Astrocyte (in vitro differentiated cells and primary cell): ENCODE data around the gene UNC5C. TPM values are rescaled to one million over a fixed set of nuclear protein-coding genes. Genes with fewer than 3 reads are reported as not detected.

Experiments
- DNase-seq: peaks from one replicate; pipeline ENCODE4 v3.0.0-alpha.2; 2010; ENCODE audit warnings: low read depth
- FAIRE-seq: peaks from 2 replicates; lab custom pipeline; 2011; peaks lifted over from hg19 to GRCh38; lab: Jason Lieb, UNC
- H2AFZ ChIP-seq: 2 replicates; pipeline ENCODE4 v1.6.0; 2012; ENCODE audit warnings: low read depth, low read length, inconsistent platforms
- H3K27ac ChIP-seq: 2 replicates; pipeline ENCODE4 v1.5.1; 2011; ENCODE audit warnings: low read depth, low read length, inconsistent platforms
- H3K27me3 ChIP-seq: 2 replicates; pipeline ENCODE4 v1.6.0; 2011; ENCODE audit warnings: low read length, inconsistent platforms; ENCODE audit not compliant: insufficient read depth
- H3K36me3 ChIP-seq: 2 replicates; pipeline ENCODE4 v1.5.1; 2011; ENCODE audit warnings: low read length, inconsistent platforms; ENCODE audit not compliant: insufficient read depth
- H3K4me1 ChIP-seq: 2 replicates; pipeline ENCODE4 v1.5.1; 2011; ENCODE audit warnings: low read length, inconsistent platforms; ENCODE audit not compliant: insufficient read depth
- H3K4me2 ChIP-seq: 2 replicates; pipeline ENCODE4 v1.6.0; 2012; ENCODE audit warnings: low read length, inconsistent platforms
- H3K4me3 ChIP-seq: 2 replicates; pipeline ENCODE4 v1.5.1; 2011; ENCODE audit warnings: low read depth, mild to moderate bottlenecking, low read length, inconsistent platforms; ENCODE audit not compliant: insufficient read depth
- H3K79me2 ChIP-seq: 2 replicates; pipeline ENCODE4 v1.6.0; 2012; ENCODE audit warnings: mild to moderate bottlenecking, low read length, inconsistent platforms; ENCODE audit not compliant: insufficient read depth
- H3K9ac ChIP-seq: 2 replicates; pipeline ENCODE4 v1.6.0; 2012; ENCODE audit warnings: mild to moderate bottlenecking, low read length, inconsistent platforms
- H3K9me3 ChIP-seq: 2 replicates; pipeline ENCODE4 v1.5.1; 2012; ENCODE audit warnings: low read depth, mild to moderate bottlenecking, low read length, inconsistent platforms; ENCODE audit not compliant: insufficient read depth
- H4K20me1 ChIP-seq: 2 replicates; pipeline ENCODE4 v1.6.0; 2012; ENCODE audit warnings: low read length, inconsistent platforms; ENCODE audit not compliant: insufficient read depth
- H3K27ac Mint-ChIP-seq: one replicate; pipeline ENCODE4 v1.8.0; 2021; ENCODE audit warnings: mild to moderate bottlenecking, mixed read lengths; ENCODE audit not compliant: unreplicated experiment
- H3K27me3 Mint-ChIP-seq: one replicate; pipeline ENCODE4 v1.8.0; 2021; ENCODE audit warnings: low read depth, mixed read lengths; ENCODE audit not compliant: unreplicated experiment
- H3K36me3 Mint-ChIP-seq: one replicate; pipeline ENCODE4 v1.8.0; 2021; ENCODE audit warnings: low read depth, mixed read lengths; ENCODE audit not compliant: unreplicated experiment
- H3K4me1 Mint-ChIP-seq: one replicate; pipeline ENCODE4 v1.8.0; 2021; ENCODE audit warnings: low read depth, mixed read lengths; ENCODE audit not compliant: unreplicated experiment
- H3K4me3 Mint-ChIP-seq: one replicate; pipeline ENCODE4 v1.8.0; 2021; ENCODE audit warnings: mild to moderate bottlenecking, moderate library complexity, mixed read lengths; ENCODE audit not compliant: unreplicated experiment
- H3K9me3 Mint-ChIP-seq: one replicate; pipeline ENCODE4 v1.8.0; 2021; ENCODE audit warnings: mild to moderate bottlenecking, mixed read lengths; ENCODE audit not compliant: unreplicated experiment
- EZH2 ChIP-seq: IDR thresholded peaks from 2 replicates; pipeline ENCODE4 v1.6.1; 2012; ENCODE audit warnings: mild to moderate bottlenecking, low read length, inconsistent platforms; ENCODE audit not compliant: insufficient read depth
- total RNA-seq: library from RNA; stranded (reverse); gene quantifications from 2 replicates; pipeline ENCODE4 v1.2.1, GENCODE V29; 2021
- TF ChIP-seq, protein P1 (sequence below): IDR thresholded peaks from 2 replicates; pipeline ENCODE4 v1.5.1; 2011; ENCODE audit warnings: low read depth, mild to moderate bottlenecking, inconsistent platforms, low read length, moderate library complexity; ENCODE audit not compliant: insufficient read depth

Gene UNC5C
- total RNA-seq, 1 donor from 2014 or later: 3.1 TPM

DNA sequence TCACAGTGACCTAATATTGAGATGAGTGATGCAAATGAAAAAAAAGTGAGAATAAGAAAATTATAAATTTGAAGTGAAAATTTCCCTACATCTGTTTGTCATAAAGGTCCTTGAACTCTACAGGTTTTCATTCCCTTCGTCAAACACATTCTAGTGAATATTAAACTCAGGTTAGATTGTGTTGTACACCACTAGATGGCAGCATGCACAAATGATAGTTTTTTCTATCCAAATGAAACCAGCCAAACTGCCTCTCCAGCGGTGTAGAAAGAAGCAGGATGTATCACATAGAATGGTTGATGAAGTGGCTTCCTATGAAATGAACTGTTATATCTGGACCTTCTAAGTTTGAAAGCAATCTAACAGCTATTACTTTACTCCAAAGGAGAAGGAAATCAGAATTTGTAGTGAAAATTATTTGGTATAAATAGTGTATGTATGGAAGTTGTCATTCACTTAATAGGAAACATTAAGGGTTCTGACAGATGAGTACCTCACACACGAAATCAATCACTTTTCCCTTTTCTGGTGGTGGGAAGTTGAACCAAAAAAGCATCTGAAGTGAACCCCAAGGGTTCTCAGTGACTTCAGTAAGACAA is 382.7 kb downstream of the UNC5C start:
- Histone ChIP-seq H3K36me3 (no peaks in the 10 kb centered on the region), H4K20me1 (no peaks in the 10 kb centered on the region), H2AFZ (no peak overlapping the region), H3K4me1 (no peaks in the 10 kb centered on the region), H3K27me3 (no peaks in the 10 kb centered on the region), H3K4me3 (no peak overlapping the region), H3K9me3 (no peaks in the 10 kb centered on the region), H3K4me2 (no peak overlapping the region), H3K79me2 (no peaks in the 10 kb centered on the region), H3K9ac (no peak overlapping the region), H3K27ac (no peak overlapping the region)
- H3K4me3 Mint-ChIP-seq: no peak overlapping the region
- FAIRE-seq (peak; percentile 98), DNase-seq (peak; percentile 50)
- no peak overlapping the region for H3K27ac Mint-ChIP-seq
- no peak for TF ChIP-seq EZH2
- TF ChIP-seq, protein P1, sequence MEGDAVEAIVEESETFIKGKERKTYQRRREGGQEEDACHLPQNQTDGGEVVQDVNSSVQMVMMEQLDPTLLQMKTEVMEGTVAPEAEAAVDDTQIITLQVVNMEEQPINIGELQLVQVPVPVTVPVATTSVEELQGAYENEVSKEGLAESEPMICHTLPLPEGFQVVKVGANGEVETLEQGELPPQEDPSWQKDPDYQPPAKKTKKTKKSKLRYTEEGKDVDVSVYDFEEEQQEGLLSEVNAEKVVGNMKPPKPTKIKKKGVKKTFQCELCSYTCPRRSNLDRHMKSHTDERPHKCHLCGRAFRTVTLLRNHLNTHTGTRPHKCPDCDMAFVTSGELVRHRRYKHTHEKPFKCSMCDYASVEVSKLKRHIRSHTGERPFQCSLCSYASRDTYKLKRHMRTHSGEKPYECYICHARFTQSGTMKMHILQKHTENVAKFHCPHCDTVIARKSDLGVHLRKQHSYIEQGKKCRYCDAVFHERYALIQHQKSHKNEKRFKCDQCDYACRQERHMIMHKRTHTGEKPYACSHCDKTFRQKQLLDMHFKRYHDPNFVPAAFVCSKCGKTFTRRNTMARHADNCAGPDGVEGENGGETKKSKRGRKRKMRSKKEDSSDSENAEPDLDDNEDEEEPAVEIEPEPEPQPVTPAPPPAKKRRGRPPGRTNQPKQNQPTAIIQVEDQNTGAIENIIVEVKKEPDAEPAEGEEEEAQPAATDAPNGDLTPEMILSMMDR: peak; percentile 66
- H3K27me3 Mint-ChIP-seq: no peaks in the 10 kb centered on the region
- H3K4me1 Mint-ChIP-seq: no peaks in the 10 kb centered on the region
- peaks cover 7% of the 10 kb centered on the region for H3K36me3 Mint-ChIP-seq
- no peaks in the 10 kb centered on the region for H3K9me3 Mint-ChIP-seq

GRCh38 chr4:95162867-95163266 is 385.9 kb downstream of the UNC5C start:
- TF ChIP-seq, protein P1: no peak
- TF ChIP-seq EZH2: no peak
- no peak overlapping the region for H2AFZ ChIP-seq
- DNase-seq (no peak), FAIRE-seq (no peak)
- H3K36me3 ChIP-seq: no peaks in the 10 kb centered on the region
- H3K27ac Mint-ChIP-seq: no peak overlapping the region
- peaks cover 10% of the 10 kb centered on the region for H3K36me3 Mint-ChIP-seq
- H3K9me3 Mint-ChIP-seq: no peaks in the 10 kb centered on the region
- H3K27me3 ChIP-seq: no peaks in the 10 kb centered on the region
- no peak overlapping the region for H3K4me2 ChIP-seq
- H3K4me3 ChIP-seq: no peak overlapping the region
- H3K4me1 ChIP-seq: no peaks in the 10 kb centered on the region
- H4K20me1 ChIP-seq: no peaks in the 10 kb centered on the region
- peaks cover under 1% of the 10 kb centered on the region for H3K4me1 Mint-ChIP-seq
- H3K9me3 ChIP-seq: no peaks in the 10 kb centered on the region
- no peak overlapping the region for H3K27ac ChIP-seq
- H3K79me2 ChIP-seq: no peaks in the 10 kb centered on the region
- no peak overlapping the region for H3K9ac ChIP-seq
- H3K27me3 Mint-ChIP-seq: no peaks in the 10 kb centered on the region
- H3K4me3 Mint-ChIP-seq: no peak overlapping the region

DNA sequence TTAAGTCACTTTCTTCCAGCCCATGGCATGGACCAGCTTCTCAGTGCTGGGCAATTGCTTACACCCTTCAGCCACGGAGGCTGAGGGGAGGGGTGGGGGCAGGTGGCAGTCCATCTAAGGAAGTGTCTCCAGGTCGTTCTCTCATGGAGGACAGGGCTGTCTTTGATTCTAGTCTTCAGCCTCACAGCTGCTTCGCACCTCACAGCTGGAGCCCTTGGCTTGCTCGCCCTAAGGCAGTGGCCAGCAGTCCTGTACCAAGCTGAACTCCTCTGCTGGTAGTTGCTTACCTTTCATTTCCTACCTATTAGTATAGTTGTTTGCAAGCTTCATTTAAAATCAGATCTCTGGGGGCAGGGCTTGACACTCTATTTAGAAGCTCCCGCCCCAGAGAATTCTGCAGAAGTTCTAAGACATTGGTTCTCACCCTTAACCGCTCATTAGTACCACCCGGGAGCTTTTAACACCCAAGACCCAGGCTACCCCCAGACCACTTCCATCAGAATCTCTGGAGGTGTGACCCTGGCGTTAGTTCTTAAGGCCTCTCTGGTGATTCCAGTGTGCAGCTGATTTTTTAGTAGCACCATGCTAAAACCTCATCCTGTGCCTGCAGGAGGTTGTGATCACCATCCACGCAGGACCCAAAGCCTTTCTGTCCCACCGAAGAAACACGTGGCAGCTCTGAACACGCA is 386.8 kb downstream of the UNC5C start:
- Mint-ChIP-seq H3K27ac (no peak overlapping the region), H3K4me3 (no peak overlapping the region), H3K9me3 (no peaks in the 10 kb centered on the region), H3K27me3 (no peaks in the 10 kb centered on the region), H3K36me3 (peaks cover 10% of the 10 kb centered on the region), H3K4me1 (peaks cover 3% of the 10 kb centered on the region)
- no peak for DNase-seq
- TF ChIP-seq, protein P1: no peak
- TF ChIP-seq EZH2: no peak
- Histone ChIP-seq H3K27ac (no peak overlapping the region), H2AFZ (no peak overlapping the region), H3K27me3 (no peaks in the 10 kb centered on the region), H3K36me3 (no peaks in the 10 kb centered on the region), H4K20me1 (no peaks in the 10 kb centered on the region), H3K79me2 (no peaks in the 10 kb centered on the region), H3K4me2 (no peak overlapping the region), H3K9me3 (no peaks in the 10 kb centered on the region), H3K4me1 (no peaks in the 10 kb centered on the region), H3K9ac (no peak overlapping the region), H3K4me3 (no peak overlapping the region)
- FAIRE-seq: no peak
